HG02973 (cell line): Measurements from ENCODE around the gene SLC30A4.
"Not testable (repeated sequence)": the region's sequence is repeated elsewhere in the genome, so short reads cannot be mapped to it uniquely, and the experiment has no call there.

Experiments used
- ATAC-seq: cut with Tn5 transposase; IDR thresholded peaks from one replicate; pipeline ENCODE4 v1.9.1; 2021; ENCODE audit warnings: moderate library complexity; ENCODE audit not compliant: unreplicated experiment

Gene SLC30A4

GRCh38 chr15:45522328-45523165, at the start of gene SLC30A4:
Gene SLC30A4, minus strand, starts transcription at chr15:45522755. Its CDS starts 401 bp downstream, at chr15:45522354.
- peak; percentile 55 for ATAC-seq

GRCh38 chr15:45555934-45556608, 33.5 kb upstream of the SLC30A4 start:
- ATAC-seq, result no peak

DNA sequence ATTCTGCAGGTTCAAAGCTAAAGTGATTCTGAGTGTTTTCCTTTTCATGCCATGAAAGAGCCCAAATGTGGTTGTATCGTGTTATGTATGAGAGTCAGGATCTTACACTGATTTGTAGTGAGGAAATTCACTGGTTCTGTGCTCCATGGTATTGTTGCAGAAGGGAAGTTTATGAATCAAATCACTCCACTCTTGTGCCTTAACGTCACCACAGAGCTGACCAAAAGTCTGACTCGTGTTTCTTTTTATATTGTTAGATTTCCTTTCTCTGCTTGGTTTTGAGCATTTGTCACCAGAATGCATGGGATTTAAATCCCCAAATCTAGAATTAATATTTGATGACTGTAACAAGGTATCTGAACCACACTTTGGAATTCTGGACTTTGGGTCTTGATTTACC, 29.1 kb upstream of the SLC30A4 start:
- no peak for ATAC-seq

- ATAC-seq, result no peak
Observed at GRCh38 chr15:45550436-45550835, 27.9 kb upstream of the SLC30A4 start.

DNA sequence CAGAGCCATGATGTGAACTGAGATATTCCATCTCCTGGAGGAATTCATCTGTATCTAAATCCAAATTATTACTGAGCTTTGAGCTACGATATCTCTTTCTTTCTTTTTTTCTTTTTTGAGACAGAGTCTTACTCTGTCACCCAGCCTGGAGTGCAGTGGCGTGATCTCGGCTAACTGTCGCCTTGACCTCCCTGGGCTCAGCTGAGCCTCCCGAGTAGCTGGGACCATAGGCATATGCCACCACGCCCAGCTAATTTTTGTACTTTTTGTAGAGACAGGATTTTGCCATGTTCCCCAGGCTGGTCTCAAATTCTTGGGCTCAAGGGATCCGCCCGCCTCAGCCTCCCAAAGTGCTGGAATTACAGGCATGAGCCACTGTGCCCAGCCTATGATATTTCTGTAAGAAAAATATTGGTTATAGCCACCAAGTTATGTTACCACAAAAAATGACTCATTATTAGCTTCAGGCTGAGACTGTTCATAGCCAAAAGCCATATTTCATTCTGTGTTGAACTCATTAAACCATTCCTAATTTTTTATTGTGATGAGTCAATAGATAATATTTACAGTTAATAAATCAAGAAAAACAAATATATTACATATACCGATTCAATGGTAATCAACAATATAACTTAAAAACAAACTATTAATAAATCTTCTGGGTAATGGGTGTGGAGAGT, 27.1 kb upstream of the SLC30A4 start:
- no peak for ATAC-seq

GRCh38 chr15:45548753-45549520, 26.4 kb upstream of the SLC30A4 start:
- ATAC-seq, result no peak

DNA sequence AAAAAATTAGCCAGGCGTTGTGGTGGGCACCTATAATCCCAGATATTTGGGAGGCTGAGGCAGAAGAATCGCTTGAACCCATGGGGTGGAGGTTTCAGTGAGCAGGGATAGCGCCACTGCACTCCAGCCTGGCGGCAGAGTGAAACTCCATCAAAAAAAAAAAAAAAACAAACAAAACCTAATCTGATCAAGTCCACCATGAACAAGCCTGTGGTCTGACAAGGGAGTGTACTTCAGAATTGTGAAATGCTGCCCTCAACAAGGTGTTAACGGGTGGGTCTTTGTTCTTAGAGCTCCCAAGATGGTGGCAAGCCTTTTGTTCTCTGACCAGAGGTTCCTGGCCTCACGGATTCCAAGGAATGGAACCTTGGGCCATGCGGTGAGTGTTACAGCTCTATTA, 24.2 kb upstream of the SLC30A4 start:
- ATAC-seq, result no peak

- ATAC-seq, result no peak
Observed at GRCh38 chr15:45544266-45545023, 21.9 kb upstream of the SLC30A4 start.

DNA sequence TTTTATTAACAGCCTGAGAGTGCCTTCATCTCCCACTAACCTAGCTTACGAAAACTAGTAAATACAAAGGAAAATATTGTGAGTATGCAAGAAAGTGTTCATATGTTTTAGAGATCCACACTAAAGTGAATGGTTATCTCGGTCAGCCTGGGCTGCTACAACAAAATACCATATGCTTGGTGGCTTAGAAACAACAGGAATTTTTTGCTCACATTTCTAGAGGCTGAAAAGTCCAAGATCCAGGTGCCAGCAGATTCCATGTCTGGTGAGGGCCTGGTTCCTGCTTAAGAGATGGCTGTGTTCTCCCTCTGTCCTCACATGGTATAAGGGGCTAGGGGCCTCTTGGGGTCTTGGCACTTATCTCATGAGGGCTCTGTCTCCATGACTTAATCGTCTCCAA, 20.5 kb upstream of the SLC30A4 start:
- ATAC-seq, result no peak

- no peak for ATAC-seq
Observed at GRCh38 chr15:45540531-45540930, 18.0 kb upstream of the SLC30A4 start.

DNA sequence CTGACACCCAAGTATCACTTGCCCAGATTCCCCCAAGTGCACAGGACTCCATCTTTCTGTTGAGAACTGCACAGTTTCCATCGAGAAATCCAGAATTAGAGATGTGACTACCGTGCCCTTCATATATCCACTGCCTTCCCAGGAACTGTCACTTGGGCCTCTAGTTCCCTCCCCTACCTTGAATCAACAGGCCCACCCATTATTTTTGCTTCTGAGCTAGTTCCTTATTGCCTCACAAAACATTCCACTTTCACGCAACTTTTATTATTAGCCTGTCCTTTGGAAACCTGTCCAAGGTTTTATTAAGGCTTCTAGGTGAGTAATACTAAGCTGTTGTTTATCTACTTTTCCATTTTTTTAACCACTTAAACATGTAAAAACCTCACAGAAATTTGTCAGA, 17.1 kb upstream of the SLC30A4 start:
- ATAC-seq, result no peak

GRCh38 chr15:45536934-45537333, 14.4 kb upstream of the SLC30A4 start:
- ATAC-seq, result no peak

- ATAC-seq, result no peak
Observed at GRCh38 chr15:45535486-45536042, 13.0 kb upstream of the SLC30A4 start.

DNA sequence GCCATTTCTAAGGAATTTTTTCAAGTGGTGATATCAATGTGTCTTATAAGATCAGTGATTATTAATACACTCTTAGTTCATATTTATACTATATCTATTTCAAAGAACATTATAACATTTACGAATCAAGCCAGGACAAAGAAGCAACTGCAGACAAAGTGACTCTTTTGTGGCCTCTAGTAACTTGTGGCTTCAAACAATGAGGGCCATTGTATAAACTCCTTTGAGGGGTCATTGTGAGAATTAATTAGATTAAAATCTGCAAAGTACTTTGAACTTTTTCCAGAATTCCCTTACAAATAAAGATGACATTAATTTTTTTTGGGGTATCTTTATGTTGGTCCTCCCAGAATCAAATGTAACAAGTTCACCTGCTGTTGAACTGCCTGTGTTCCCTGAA, 12.3 kb upstream of the SLC30A4 start:
- ATAC-seq, result no peak

GRCh38 chr15:45532892-45533291, 10.3 kb upstream of the SLC30A4 start:
- ATAC-seq, result not testable (repeated sequence)

DNA sequence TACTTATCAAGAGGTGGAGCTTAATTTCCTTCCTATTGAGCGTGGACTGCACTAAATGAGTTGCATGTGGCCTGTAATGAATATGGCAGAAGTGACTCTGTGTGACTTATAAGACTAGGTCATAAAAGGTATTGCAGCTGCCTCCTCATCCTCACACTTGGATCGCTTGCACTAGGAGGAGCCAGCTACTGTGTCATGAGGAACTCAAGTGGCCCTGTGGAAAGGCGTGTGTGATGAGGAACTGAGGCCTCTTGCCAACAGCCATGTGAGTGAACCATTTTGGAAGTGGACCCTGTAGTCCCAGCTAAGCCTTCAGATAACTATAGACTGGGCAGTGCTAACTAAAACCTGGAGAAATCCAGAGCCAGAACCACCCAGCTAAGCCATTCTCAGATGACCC, 7.1 kb upstream of the SLC30A4 start:
- no peak for ATAC-seq

- no peak for ATAC-seq
Observed at GRCh38 chr15:45527086-45527485, 4.5 kb upstream of the SLC30A4 start.

DNA sequence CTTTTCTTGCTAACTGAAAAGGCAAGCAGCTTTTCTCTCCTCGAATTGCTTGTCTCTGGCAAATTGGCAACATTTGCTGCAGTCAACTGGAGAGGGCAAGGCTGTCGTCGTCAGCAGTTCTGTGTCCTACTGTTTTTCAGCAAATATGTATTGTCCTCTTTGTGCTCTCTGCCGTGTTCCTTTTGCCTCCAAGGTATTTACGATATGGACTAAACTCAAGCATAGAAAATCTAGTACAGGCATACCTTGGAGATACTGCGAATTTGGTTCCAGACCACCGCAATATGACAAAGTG, 558 bp upstream of the SLC30A4 start:
- no peak for ATAC-seq

- ATAC-seq, result no peak
Observed at GRCh38 chr15:45521596-45522327, 793 bp downstream of the SLC30A4 start.
